ENCODE data around the gene CEP72.

CEP72 gene

DNA sequence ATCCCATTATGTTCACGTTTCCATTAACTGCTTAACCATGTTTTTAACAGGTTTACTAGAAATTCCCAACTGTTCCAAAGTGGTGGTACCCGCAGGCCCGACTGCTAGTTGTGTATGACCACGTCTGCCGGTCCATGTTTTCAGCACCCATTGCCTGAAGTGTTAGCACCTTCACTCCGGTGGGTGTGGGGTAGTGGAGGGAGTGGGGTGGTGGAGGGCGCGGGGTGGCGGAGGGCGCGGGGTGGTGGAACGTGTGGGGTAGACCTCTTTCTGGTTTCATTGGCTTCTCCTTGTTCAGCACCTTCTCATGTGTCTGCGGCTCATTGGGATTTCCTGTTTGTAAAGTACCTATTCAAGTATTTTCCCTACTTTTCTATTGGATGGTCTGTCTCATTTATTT is 43.3 kb downstream of the CEP72 start:
- ATAC-seq = no peak
- TF ChIP-seq, protein P1, sequence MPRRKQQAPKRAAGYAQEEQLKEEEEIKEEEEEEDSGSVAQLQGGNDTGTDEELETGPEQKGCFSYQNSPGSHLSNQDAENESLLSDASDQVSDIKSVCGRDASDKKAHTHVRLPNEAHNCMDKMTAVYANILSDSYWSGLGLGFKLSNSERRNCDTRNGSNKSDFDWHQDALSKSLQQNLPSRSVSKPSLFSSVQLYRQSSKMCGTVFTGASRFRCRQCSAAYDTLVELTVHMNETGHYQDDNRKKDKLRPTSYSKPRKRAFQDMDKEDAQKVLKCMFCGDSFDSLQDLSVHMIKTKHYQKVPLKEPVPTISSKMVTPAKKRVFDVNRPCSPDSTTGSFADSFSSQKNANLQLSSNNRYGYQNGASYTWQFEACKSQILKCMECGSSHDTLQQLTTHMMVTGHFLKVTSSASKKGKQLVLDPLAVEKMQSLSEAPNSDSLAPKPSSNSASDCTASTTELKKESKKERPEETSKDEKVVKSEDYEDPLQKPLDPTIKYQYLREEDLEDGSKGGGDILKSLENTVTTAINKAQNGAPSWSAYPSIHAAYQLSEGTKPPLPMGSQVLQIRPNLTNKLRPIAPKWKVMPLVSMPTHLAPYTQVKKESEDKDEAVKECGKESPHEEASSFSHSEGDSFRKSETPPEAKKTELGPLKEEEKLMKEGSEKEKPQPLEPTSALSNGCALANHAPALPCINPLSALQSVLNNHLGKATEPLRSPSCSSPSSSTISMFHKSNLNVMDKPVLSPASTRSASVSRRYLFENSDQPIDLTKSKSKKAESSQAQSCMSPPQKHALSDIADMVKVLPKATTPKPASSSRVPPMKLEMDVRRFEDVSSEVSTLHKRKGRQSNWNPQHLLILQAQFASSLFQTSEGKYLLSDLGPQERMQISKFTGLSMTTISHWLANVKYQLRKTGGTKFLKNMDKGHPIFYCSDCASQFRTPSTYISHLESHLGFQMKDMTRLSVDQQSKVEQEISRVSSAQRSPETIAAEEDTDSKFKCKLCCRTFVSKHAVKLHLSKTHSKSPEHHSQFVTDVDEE (CRISPR knock-in tag; IDR thresholded peaks at IDR 0.05) = no peak
- TF ChIP-seq, protein P2, sequence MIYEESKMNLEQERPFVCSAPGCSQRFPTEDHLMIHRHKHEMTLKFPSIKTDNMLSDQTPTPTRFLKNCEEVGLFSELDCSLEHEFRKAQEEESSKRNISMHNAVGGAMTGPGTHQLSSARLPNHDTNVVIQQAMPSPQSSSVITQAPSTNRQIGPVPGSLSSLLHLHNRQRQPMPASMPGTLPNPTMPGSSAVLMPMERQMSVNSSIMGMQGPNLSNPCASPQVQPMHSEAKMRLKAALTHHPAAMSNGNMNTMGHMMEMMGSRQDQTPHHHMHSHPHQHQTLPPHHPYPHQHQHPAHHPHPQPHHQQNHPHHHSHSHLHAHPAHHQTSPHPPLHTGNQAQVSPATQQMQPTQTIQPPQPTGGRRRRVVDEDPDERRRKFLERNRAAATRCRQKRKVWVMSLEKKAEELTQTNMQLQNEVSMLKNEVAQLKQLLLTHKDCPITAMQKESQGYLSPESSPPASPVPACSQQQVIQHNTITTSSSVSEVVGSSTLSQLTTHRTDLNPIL (CRISPR knock-in tag; IDR thresholded peaks at IDR 0.05; ENCODE audit: low read depth) = no peak
- TF ChIP-seq, protein P3, sequence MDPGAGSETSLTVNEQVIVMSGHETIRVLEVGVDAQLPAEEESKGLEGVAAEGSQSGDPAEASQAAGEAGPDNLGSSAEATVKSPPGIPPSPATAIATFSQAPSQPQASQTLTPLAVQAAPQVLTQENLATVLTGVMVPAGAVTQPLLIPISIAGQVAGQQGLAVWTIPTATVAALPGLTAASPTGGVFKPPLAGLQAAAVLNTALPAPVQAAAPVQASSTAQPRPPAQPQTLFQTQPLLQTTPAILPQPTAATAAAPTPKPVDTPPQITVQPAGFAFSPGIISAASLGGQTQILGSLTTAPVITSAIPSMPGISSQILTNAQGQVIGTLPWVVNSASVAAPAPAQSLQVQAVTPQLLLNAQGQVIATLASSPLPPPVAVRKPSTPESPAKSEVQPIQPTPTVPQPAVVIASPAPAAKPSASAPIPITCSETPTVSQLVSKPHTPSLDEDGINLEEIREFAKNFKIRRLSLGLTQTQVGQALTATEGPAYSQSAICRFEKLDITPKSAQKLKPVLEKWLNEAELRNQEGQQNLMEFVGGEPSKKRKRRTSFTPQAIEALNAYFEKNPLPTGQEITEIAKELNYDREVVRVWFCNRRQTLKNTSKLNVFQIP (CRISPR knock-in tag; IDR thresholded peaks at IDR 0.05; ENCODE audit: borderline replicate concordance, low read depth) = no peak
- TF ChIP-seq ZC3H10 (CRISPR knock-in tag; IDR thresholded peaks at IDR 0.05) (no peak), ZNF8 (CRISPR knock-in tag; IDR thresholded peaks at IDR 0.05) (no peak)

DNA sequence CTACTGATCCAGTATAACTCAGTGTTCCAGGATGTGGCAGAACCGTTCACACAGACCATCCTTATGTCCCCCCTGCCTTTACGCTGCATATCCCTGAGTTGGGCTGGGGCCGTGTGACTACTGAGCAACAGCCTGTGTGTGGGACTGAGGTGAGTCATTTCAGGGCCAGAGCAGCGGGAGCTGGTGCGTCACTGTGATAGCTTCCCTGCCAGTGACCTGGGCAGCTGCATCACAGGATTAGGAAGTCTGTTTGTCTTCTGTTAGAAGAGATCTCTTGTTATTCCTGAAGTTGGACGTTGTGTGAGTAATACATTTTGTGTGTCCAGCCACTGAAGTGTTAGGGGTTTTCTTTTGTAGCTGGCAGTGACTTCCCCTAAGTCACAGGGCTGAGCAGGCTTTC is 45.4 kb downstream of the CEP72 start:
- TF ChIP-seq ESRRG (CRISPR knock-in tag; IDR thresholded peaks at IDR 0.05) = no peak
- TF ChIP-seq ZNF70 (CRISPR knock-in tag; IDR thresholded peaks at IDR 0.05) = no peak
- TF ChIP-seq ZFP3 (CRISPR knock-in tag; IDR thresholded peaks at IDR 0.05) = no peak
- TF ChIP-seq, protein P4, sequence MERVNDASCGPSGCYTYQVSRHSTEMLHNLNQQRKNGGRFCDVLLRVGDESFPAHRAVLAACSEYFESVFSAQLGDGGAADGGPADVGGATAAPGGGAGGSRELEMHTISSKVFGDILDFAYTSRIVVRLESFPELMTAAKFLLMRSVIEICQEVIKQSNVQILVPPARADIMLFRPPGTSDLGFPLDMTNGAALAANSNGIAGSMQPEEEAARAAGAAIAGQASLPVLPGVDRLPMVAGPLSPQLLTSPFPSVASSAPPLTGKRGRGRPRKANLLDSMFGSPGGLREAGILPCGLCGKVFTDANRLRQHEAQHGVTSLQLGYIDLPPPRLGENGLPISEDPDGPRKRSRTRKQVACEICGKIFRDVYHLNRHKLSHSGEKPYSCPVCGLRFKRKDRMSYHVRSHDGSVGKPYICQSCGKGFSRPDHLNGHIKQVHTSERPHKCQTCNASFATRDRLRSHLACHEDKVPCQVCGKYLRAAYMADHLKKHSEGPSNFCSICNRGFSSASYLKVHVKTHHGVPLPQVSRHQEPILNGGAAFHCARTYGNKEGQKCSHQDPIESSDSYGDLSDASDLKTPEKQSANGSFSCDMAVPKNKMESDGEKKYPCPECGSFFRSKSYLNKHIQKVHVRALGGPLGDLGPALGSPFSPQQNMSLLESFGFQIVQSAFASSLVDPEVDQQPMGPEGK (CRISPR knock-in tag; IDR thresholded peaks at IDR 0.05; ENCODE audit: borderline replicate concordance) = no peak
- no peak for TF ChIP-seq BACH2 (CRISPR knock-in tag; IDR thresholded peaks at IDR 0.05; ENCODE audit: borderline replicate concordance)
- TF ChIP-seq, protein P1 (CRISPR knock-in tag; IDR thresholded peaks at IDR 0.05) = no peak
- TF ChIP-seq PPARA (CRISPR knock-in tag; IDR thresholded peaks at IDR 0.05; ENCODE audit: borderline replicate concordance) = no peak
- no peak for TF ChIP-seq TCF4 (CRISPR knock-in tag; IDR thresholded peaks at IDR 0.05; ENCODE audit: borderline replicate concordance)
- no peak for TF ChIP-seq OSR1 (CRISPR knock-in tag; IDR thresholded peaks at IDR 0.05)
- no peak for TF ChIP-seq ARNTL (CRISPR knock-in tag; IDR thresholded peaks at IDR 0.05; ENCODE audit: borderline replicate concordance, low read depth)
- no peak for TF ChIP-seq SNAI2 (CRISPR knock-in tag; IDR thresholded peaks at IDR 0.05)
- no peak for TF ChIP-seq ZFP30 (CRISPR knock-in tag; IDR thresholded peaks at IDR 0.05)
- TF ChIP-seq, protein P2 (CRISPR knock-in tag; IDR thresholded peaks at IDR 0.05; ENCODE audit: low read depth) = no peak
- TF ChIP-seq GLIS3 (CRISPR knock-in tag; IDR thresholded peaks at IDR 0.05) = no peak
- TF ChIP-seq, protein P3 (CRISPR knock-in tag; IDR thresholded peaks at IDR 0.05; ENCODE audit: borderline replicate concordance, low read depth) = no peak
- TF ChIP-seq ISL1 (CRISPR knock-in tag; IDR thresholded peaks at IDR 0.05) = no peak
- TF ChIP-seq ZC3H10 (CRISPR knock-in tag; IDR thresholded peaks at IDR 0.05) = no peak
- ATAC-seq = no peak

Measured in SK-N-SH treated with all-trans-retinoic acid at 6 μM for 48 hours (cell line).